ENCODE data around the gene NPW.

DNA sequence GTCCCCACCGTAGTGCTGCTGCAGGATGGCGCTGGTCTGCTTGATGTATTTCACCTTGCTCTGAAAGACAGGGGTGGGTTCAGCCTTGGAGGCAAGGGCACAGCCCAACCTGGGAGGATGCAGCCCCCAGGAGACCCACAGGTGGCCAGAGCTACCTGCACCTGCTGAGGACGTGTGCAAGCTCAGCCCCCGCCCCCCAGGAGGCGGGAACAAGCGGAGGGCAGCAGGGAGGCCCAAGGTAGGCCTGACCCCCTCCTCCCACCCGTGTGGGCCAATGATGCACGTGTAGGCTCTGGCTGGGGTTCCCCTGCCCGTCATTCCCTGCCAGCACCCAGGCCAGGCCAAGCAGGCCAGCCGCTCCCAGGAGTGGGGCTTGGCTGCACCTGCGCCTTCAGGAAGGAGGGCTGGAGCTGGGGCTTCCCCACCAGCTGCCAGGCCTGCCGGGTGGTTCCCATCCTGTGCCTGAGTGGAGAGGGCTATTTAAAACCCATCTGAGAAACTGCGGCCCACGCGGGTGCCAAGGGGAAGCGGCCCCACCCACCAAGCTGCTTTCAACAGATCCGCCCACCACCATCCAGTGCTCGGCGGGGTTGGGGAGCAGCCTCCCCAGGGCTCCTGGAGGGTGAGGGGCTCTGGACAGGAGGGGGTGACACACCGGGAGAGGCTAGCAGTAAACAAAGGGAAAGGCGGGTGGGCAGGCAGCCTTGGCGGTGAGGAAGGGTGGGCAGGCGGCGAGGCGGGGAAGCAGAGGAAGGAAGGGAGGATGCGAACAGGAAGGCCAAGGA lies 24.3 kb downstream of the NPW start:
- TF ChIP-seq, protein P1, sequence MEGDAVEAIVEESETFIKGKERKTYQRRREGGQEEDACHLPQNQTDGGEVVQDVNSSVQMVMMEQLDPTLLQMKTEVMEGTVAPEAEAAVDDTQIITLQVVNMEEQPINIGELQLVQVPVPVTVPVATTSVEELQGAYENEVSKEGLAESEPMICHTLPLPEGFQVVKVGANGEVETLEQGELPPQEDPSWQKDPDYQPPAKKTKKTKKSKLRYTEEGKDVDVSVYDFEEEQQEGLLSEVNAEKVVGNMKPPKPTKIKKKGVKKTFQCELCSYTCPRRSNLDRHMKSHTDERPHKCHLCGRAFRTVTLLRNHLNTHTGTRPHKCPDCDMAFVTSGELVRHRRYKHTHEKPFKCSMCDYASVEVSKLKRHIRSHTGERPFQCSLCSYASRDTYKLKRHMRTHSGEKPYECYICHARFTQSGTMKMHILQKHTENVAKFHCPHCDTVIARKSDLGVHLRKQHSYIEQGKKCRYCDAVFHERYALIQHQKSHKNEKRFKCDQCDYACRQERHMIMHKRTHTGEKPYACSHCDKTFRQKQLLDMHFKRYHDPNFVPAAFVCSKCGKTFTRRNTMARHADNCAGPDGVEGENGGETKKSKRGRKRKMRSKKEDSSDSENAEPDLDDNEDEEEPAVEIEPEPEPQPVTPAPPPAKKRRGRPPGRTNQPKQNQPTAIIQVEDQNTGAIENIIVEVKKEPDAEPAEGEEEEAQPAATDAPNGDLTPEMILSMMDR (IDR thresholded peaks at IDR 0.05): no peak
- no peak for TF ChIP-seq EP300 (IDR thresholded peaks at IDR 0.05)
- TF ChIP-seq POLR2A (IDR thresholded peaks at IDR 0.05; ENCODE audit: low read depth): no peak
- TF ChIP-seq POLR2AphosphoS5 (IDR thresholded peaks at IDR 0.05): peak in 1 of 2 donors; percentile 10

Measured in esophagus muscularis mucosa (tissue), 4 donors.